NCI-H1417 treated with DMSO at 0.1 percent for 48 hours (cell line): ENCODE results near the gene NUDT1.

Source experiments
- DNase-seq: peaks from one replicate; lab custom pipeline; 2025; lab: John Stamatoyannopoulos, UW

The NUDT1 gene

GRCh38 chr7:2205036-2205780 lies 36.8 kb upstream of the NUDT1 start:
- no peak for DNase-seq

- DNase-seq = no peak
Measured at GRCh38 chr7:2208712-2209111, 33.3 kb upstream of the NUDT1 start.

- no peak for DNase-seq
Measured at GRCh38 chr7:2209146-2209960, 32.7 kb upstream of the NUDT1 start.

- DNase-seq = no peak
Measured at GRCh38 chr7:2209961-2210323, 32.1 kb upstream of the NUDT1 start.

GRCh38 chr7:2210551-2211258 lies 31.3 kb upstream of the NUDT1 start:
- no peak for DNase-seq

- DNase-seq = no peak
Measured at GRCh38 chr7:2211259-2211880, 30.7 kb upstream of the NUDT1 start.

GRCh38 chr7:2211926-2212325 lies 30.1 kb upstream of the NUDT1 start:
- no peak for DNase-seq

GRCh38 chr7:2212906-2213305 lies 29.1 kb upstream of the NUDT1 start:
- no peak for DNase-seq

GRCh38 chr7:2213551-2214215 lies 28.3 kb upstream of the NUDT1 start:
- no peak for DNase-seq

- DNase-seq = no peak
Measured at GRCh38 chr7:2214636-2215035, 27.4 kb upstream of the NUDT1 start.

GRCh38 chr7:2215851-2216250 lies 26.2 kb upstream of the NUDT1 start:
- DNase-seq = no peak

- DNase-seq = no peak
Measured at GRCh38 chr7:2217206-2217605, 24.8 kb upstream of the NUDT1 start.

GRCh38 chr7:2217716-2218443 lies 24.1 kb upstream of the NUDT1 start:
- DNase-seq = no peak

GRCh38 chr7:2218444-2218785 lies 23.6 kb upstream of the NUDT1 start:
- no peak for DNase-seq

GRCh38 chr7:2219136-2219535 lies 22.9 kb upstream of the NUDT1 start:
- no peak for DNase-seq

- no peak for DNase-seq
Measured at GRCh38 chr7:2219606-2220005, 22.4 kb upstream of the NUDT1 start.

- DNase-seq = no peak
Measured at GRCh38 chr7:2220030-2220429, 22.0 kb upstream of the NUDT1 start.

- DNase-seq = no peak
Measured at GRCh38 chr7:2220506-2220905, 21.5 kb upstream of the NUDT1 start.

GRCh38 chr7:2220954-2221353 lies 21.1 kb upstream of the NUDT1 start:
- DNase-seq = no peak

GRCh38 chr7:2222516-2222915 lies 19.5 kb upstream of the NUDT1 start:
- DNase-seq = no peak

- DNase-seq = no peak
Measured at GRCh38 chr7:2223321-2223720, 18.7 kb upstream of the NUDT1 start.
